ENCODE measurements around the gene ST14.

DNA sequence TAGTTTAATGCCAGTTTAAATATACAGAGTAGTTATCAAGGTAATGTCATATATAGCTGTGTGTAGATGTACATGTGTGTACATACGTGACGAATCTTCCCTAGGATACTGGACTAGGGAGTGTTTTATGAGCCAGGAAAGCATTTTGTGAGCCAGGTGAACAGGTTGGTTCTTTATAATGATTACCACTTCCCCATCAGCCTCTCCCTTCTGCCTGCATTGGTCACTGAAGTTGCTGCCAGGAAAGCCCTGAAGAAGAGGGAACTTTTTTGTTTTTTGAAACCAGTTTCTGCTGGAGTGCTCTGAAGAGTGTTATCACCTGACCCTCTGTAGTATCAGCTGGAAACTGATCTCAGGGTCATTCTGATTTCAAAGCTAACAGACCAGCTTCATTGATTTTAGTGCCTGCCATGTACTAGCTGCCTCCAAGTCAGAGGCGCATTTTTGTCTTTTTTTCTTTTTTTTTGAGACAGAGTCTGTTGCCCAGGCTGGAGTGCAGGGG lies 14.2 kb upstream of the ST14 start:
- TF ChIP-seq, protein P1, sequence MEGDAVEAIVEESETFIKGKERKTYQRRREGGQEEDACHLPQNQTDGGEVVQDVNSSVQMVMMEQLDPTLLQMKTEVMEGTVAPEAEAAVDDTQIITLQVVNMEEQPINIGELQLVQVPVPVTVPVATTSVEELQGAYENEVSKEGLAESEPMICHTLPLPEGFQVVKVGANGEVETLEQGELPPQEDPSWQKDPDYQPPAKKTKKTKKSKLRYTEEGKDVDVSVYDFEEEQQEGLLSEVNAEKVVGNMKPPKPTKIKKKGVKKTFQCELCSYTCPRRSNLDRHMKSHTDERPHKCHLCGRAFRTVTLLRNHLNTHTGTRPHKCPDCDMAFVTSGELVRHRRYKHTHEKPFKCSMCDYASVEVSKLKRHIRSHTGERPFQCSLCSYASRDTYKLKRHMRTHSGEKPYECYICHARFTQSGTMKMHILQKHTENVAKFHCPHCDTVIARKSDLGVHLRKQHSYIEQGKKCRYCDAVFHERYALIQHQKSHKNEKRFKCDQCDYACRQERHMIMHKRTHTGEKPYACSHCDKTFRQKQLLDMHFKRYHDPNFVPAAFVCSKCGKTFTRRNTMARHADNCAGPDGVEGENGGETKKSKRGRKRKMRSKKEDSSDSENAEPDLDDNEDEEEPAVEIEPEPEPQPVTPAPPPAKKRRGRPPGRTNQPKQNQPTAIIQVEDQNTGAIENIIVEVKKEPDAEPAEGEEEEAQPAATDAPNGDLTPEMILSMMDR (IDR thresholded peaks at IDR 0.05): no peak
- TF ChIP-seq POLR2A (IDR thresholded peaks at IDR 0.05): peak in 1 of 2 donors; percentile 11

Data from Peyer's patch (tissue), 4 donors.